Measurements from ENCODE around the gene KRT82.
"Not testable (repeated sequence)": the region's sequence is repeated elsewhere in the genome, so short reads cannot be mapped to it uniquely, and the experiment has no call there.

KRT82 gene

DNA sequence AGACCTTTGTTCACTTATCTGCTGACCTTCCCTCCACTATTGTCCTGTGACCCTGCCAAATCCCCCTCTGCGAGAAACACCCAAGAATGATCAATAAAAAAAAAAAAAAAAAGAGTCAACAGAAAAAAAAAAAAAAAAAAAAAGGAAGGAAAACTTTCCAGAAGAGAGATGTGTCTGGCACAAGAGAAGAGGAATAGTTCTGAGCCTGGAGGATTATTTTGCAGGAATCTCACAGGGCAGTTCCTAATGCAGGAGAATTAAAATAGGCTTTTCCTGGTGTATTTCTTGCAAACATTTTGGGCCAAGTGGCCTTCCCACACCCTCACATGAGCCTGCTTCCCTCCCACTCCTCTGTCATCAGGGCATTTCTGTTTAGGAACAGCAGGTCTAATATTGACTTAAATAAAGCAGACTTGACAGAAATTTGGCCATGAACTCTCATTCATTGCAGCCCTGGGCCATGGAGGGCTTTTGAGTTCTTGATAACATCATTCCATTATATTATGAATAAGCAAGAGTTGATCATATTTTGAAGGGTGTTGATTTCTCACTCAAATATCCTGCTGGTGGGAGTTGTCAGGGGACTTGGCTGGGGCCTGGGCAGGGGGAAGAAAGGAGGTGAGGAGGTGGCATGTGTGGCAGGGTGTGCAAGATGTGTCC is 4.6 kb upstream of the KRT82 start:
- not testable (repeated sequence) for DNase-seq (ENCODE audit: low spot score)

DNA sequence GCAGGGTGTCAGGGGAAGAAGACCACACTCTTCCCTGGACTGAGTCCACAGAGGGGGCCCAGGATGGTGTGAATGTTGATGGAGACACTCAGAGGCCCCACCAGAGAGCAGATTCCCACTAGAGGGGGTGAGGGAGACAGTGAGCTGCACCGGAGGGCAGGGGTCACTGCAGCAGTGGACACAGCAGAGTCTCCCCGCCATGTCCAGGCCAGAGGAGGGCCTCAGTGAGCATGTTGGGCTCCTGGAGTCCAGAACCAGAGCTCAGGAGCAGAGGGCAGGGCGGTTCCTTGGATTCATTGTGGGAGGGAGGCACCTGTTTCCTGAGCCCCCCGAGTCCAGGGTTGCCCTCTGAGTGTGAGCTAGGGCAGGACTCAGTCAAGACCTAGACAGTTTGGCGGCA is 1.8 kb upstream of the KRT82 start:
- no peak for DNase-seq (ENCODE audit: low spot score)

DNA sequence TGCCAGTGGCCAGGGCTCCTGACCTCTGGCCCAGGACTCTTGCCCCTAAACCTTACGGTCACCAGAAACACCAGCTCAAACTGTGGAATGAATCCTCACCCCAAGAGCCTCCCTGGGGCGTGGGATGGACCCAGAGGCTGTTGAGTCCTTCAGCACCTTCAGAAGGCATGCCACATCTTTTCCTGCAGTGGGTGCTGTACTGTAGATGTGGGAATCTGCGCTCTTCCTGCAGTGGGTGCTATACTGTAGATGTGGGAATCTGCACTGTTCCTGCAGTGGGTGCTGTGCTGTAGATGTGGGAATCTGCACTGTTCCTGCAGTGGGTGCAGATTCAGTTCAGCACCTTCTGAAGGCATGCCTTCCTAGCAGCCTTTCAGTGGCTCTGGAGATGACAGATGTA is 1.2 kb downstream of the KRT82 start:
- no peak for DNase-seq (ENCODE audit: low spot score)

GRCh38 chr12:52403561-52403960 is 2.6 kb downstream of the KRT82 start:
- no peak for DNase-seq (ENCODE audit: low spot score)

- DNase-seq (ENCODE audit: low spot score): no peak
Measured at GRCh38 chr12:52402873-52403540, 3.1 kb downstream of the KRT82 start.

GRCh38 chr12:52402377-52402776 is 3.8 kb downstream of the KRT82 start:
- DNase-seq (ENCODE audit: low spot score): no peak

DNA sequence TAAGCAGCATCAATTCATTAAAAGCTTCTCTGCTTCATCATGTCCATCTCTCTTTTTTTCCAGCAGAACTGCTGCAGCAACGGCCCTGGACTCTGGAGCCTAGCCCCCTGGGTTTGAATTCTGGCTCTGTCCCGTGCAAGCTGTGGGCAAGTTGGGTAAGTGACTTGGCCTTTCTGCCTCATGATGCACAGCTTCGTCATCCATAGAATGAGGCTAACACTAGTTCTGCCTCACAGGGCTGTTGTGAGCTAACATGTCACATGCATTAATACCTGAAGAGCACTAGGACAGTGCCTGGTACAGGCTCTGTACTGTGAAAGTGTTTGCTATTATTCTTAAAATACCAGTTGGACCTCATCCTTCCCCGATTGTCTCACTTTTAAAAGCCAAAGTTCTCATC is 4.2 kb downstream of the KRT82 start:
- DNase-seq (ENCODE audit: low spot score): no peak

DNA sequence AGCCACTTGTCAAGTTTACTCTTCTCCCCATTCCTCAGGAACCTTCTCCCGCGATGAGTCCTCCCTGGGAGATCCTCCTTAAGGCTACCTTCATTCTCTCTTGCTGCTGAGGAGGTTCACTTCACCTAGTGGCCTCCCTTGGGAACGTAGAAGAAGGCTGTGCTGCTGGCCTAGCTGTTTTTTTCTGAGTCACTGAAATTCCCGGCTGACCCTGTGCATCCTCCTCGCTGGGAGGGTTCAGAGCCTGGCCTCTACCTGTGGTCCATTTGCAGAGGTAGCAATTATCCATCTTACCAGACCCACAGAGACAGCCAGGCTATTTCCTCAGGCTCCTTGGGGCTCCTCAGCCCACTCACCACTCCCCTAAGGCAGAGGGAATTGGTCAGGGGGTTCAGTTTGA is 4.6 kb downstream of the KRT82 start:
- no peak for DNase-seq (ENCODE audit: low spot score)

GRCh38 chr12:52400906-52401305 is 5.2 kb downstream of the KRT82 start:
- no peak for DNase-seq (ENCODE audit: low spot score)

GRCh38 chr12:52399756-52400155 is 6.4 kb downstream of the KRT82 start:
- no peak for DNase-seq (ENCODE audit: low spot score)

- peak; percentile 19 for DNase-seq (ENCODE audit: low spot score)
Measured at GRCh38 chr12:52398176-52398575, 8.0 kb downstream of the KRT82 start.

DNA sequence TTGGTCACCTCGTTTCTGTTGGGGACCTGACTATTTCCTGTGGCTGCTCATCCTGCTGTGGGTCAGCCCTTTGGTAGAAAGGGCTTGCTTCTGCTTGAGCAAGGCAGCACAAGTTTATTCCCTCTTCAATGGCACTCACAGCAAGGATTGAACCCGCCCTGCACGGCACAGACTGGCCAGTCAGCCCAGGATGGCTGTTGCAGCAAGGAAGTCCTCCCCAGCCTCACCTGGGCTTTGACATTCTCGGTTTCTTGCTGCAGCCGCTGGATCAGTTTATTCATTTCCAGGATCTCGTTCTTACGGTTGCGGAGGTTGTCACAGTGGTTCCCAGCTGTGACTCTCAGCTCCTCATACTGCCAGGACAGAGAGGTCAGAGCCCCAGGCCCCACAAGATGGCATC is 9.5 kb downstream of the KRT82 start:
- DNase-seq (ENCODE audit: low spot score): no peak

GRCh38 chr12:52395761-52396434 is 10.2 kb downstream of the KRT82 start:
- peak; percentile 20 for DNase-seq (ENCODE audit: low spot score)

DNA sequence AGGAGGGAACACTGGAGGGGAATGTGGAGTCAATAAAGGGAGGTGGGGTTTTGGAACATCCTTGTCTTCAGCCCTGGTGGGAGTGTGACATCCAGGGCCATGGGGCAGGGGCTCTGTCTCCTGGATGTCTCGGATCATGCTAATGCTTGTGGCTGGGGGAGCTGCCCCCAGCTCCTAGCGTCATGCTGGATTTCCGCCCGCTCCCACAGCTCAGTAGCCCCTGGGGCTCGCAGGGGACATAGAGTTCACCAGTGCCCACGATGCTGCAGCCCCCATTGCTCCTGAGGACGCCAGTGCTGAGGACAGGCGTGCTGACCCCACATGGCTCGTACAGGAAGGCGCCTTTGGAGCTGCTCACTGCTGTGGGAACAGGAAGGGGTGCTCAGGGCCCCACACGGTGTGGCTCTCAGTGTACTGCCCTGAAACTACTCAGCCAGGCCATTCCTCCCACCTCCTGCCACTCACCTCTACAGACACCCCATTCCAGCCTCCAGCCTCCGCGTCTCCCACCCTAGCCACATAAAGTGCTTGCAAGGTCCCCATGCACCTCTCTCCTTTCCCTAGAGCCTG is 11.2 kb downstream of the KRT82 start:
- no peak for DNase-seq (ENCODE audit: low spot score)

- DNase-seq (ENCODE audit: low spot score): no peak
Measured at GRCh38 chr12:52392465-52393007, 13.6 kb downstream of the KRT82 start.

DNA sequence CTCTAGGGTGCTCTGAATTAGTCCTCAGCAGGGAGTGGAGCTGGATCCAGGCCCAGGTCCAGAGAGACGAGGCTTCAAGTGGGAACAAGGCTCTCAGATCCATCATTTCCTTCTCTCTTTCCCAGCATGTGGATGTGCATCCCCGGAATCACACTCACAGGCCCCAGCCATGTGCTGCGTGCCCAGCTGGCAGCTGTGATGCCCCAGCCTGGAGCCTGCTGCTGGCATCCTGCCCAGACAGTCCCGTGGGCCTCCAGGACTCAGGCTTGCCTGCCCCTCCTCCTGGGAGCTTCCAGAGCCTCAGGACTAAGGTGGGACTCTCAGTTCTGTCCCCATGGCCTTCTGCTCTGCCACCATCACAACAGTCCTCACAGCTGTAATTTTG is 14.5 kb downstream of the KRT82 start:
- no peak for DNase-seq (ENCODE audit: low spot score)

- DNase-seq (ENCODE audit: low spot score): peak; percentile 44
Measured at GRCh38 chr12:52390739-52391617, 15.2 kb downstream of the KRT82 start.

DNA sequence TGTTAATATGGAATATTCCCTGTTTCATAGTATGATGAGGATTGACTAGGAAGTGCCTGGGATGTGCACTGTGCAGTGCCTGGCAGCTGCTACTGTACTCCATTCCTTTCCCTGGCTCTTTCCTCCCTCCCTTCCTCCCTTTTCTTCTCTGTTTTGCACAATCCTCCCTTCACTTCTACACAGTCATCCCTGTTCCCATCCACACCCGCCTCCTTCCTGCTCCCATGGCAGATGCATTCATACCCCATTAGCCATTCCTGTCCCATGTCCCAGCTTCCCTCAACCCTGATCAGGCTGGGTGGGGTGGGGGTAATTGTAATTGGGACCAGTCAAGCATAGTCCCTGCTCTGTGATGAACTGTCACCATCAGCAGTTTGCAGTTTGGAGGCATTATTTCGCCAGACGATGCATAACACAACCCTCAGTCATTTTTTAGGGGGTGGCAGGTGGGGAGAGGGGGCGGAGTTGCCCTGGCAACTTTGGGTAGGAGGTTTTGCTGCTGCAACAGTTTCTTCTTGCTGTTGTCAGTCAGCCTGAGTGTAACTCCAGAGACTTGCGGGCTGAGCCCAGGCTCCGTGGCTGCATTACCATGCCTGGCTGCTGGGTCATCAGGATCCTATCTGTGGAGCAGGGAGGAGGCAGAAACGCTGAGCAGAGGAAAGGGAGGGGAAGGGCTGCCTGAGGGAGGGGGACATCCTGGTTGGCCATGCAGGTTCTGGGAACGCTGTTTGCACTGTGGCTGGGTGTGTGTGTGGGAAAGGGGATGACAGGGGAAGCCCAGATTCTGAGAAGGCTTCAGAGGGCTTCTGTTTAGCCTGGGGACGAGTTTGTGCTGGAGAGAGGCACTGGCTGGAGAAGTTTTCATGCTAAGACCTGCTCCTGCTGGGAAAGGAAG is 16.6 kb downstream of the KRT82 start:
- DNase-seq (ENCODE audit: low spot score): no peak

DNA sequence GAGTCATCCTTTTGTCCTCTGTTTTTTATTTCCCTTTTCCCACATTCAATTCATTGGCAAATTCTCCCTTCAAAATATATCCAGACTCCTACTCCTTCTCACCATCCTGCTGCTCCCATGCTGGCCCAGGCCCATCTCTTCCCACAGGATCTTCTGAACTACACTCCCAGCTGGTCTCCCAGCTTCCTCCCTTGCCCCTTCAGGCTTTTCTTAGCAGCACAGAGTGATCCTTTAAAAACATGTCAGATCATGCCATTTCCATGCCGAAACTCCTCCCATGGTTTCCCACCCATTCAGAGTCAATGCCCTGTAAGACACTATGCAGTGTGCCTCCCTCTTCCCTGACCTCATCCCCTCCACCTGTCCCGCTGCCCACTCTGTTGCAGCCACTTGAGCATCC is 18.3 kb downstream of the KRT82 start:
- DNase-seq (ENCODE audit: low spot score): no peak

DNA sequence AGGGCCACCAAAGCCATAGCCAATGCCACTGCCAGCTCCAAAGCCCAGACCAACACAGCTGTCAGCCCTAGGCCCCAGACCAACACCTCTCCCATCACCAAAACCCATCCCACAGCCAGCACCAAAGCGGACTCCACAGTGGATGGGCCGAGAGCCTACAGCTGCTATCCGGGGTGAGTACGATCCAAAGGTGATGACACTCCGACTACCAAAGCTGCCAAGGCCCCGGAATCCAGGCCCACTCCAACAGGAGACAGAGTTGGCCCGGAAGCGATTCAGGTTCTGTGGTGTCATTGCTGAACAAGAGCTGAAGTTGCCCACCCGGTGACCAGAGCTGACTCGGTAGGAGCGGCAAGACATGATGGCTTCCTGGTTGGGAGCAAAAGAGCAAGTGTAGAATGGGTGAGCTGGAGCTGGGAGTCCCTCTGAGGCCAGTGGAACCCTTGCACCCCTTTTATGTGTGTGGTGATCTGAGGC is 20.9 kb downstream of the KRT82 start, which contains the start of gene KRT84:
TSS of gene KRT84 (minus strand) at position 427 of the 477 bp plus-strand sequence. CDS start at position 360, 67 bp downstream.
- DNase-seq (ENCODE audit: low spot score): no peak

Measured in NAMALWA (cell line).